ENCODE data around the gene TLR6.

GRCh38 chr4:38889143-38889542 lies 32.5 kb upstream of the TLR6 start:
- TF ChIP-seq CTCF (conservative IDR thresholded peaks at IDR 0.05; ENCODE audit: low read length) (no peak), EZH2phosphoT487 (IDR thresholded peaks at IDR 0.05; ENCODE audit: borderline replicate concordance) (no peak)

Measured in Loucy (cell line).